Measurements from ENCODE around the gene ABCC12. TPM values are rescaled to one million over a fixed set of nuclear protein-coding genes. Genes with fewer than 3 reads are reported as not detected.
A peak's percentile ranks its signal among the peaks of the same experiment; 100 is the strongest.

ABCC12 gene
- total and polyA plus RNA-seq, 2 of the 8 experiments (the other 6 are each of a cell fraction or from before 2014, with no cell fraction given): 0.05 TPM; not detected in 1

DNA sequence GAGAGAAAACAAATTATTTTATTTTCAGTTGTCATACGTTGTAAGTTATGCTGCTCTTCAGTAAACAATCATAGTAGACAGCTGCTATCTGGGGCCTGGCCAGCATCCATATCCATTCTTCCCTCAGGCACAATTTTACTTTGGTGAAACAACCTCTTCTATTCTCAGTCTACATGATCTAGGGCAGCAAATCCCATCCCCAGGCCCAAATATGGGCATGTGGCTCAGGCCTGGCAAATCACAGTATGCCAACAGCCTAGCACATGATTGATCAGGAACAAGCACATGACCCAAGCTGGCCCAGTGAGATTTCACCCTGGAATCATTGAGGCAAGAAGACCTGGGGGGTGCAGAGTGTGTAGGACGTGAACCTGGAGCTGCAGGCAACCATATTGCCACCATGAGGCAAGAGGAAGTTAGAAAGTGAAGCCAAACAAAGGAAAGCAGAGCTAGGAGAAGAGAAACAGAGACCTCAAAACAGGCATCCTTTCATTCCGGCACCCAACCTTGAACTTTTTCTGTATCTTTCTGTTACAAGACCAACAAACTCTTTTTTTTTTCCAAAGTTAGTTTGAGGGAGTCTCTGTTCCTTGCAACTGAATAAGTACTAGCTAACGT lies 10.3 kb upstream of the ABCC12 start:
- no peaks in the 10 kb centered on the region for H3K9me3 ChIP-seq (ENCODE audit: insufficient read depth in 2 of 2, low read depth in 1 of 2, low read length in 1 of 2)
- no peak overlapping the region for H2BK120ac ChIP-seq (replicated peaks; ENCODE audit: low read depth, low read length)
- H3K4me3 ChIP-seq (ENCODE audit: extremely low read depth in 1 of 4, insufficient read depth in 2 of 4, low read depth in 3 of 4, low read length in 4 of 4): no peak overlapping the region
- no peaks in the 10 kb centered on the region for H4K20me1 ChIP-seq (replicated peaks in 1 of 2; ENCODE audit: control insufficient read depth in 1 of 2, insufficient read depth in 2 of 2, low read length in 2 of 2)
- H2AK5ac ChIP-seq (ENCODE audit: low read depth, low read length): no peak overlapping the region
- H3K4me2 ChIP-seq (ENCODE audit: insufficient read depth in 1 of 2, low read depth in 2 of 2, low read length in 2 of 2): no peak overlapping the region
- no peaks in the 10 kb centered on the region for H3K27me3 ChIP-seq (replicated peaks in 1 of 4; ENCODE audit: control insufficient read depth in 3 of 4, extremely low read depth in 1 of 4, insufficient read depth in 3 of 4, low read length in 3 of 4)
- H4K5ac ChIP-seq (ENCODE audit: insufficient read length, low read depth, low read length): no peak overlapping the region
- CTCF ChIA-PET (ENCODE audit: partially characterized antibody): interaction anchor here (0.9 to 3.4 kb wide), 6 partner anchors 9 to 1223 kb away, joined by 3 to 16 read pairs (median 6); partner anchors contain the start of gene NETO2
- peak overlapping the region; percentile 81; the same call in 1 of the 2 replicates for H2AFZ ChIP-seq (ENCODE audit: low read length)
- no peak overlapping the region for H4K8ac ChIP-seq (ENCODE audit: extremely low read depth, insufficient read depth, low read length)
- no peak overlapping the region for H2BK20ac ChIP-seq (ENCODE audit: low read length)
- no peak overlapping the region for H2BK15ac ChIP-seq (ENCODE audit: low read length)
- no peak overlapping the region for H4K91ac ChIP-seq (replicated peaks; ENCODE audit: insufficient read length, low read length)
- no peaks in the 10 kb centered on the region for H3K79me1 ChIP-seq (ENCODE audit: low read depth, low read length)
- H2BK12ac ChIP-seq (ENCODE audit: low read depth, low read length): no peak overlapping the region
- H3K27ac ChIP-seq (ENCODE audit: low read depth, low read length): no peak overlapping the region
- H2BK5ac ChIP-seq (ENCODE audit: low read depth, low read length): no peak overlapping the region
- no peak overlapping the region for H3K14ac ChIP-seq (ENCODE audit: insufficient read length)
- POLR2A ChIA-PET (ENCODE audit: partially characterized antibody): no interaction called here
- no peak overlapping the region for H3K9ac ChIP-seq (replicated peaks in 1 of 4; ENCODE audit: extremely low read depth in 1 of 4, low read depth in 3 of 4, low read length in 3 of 4)
- WGBS, 2 experiments (ENCODE audit: extremely low coverage in 1 of 2, insufficient coverage in 1 of 2, insufficient read length in 1 of 2, insufficient replicate concordance in 2 of 2, low coverage in 1 of 2, low lambda C conversion rate in 2 of 2, missing lambda C conversion rate in 1 of 2): 90% methylated on average over 4 of the region's 4 CpGs; no CpG with 5 or more reads in 1 of the 2 experiments
- no peak overlapping the region for H3K56ac ChIP-seq (replicated peaks; ENCODE audit: insufficient read length, low read depth, low read length)
- DNase-seq (ENCODE audit: low read depth in 1 of 2, low spot score in 2 of 2) (no peak), FAIRE-seq (no peak)
- no peak overlapping the region for H3K18ac ChIP-seq (ENCODE audit: extremely low read depth, low read length)
- H3K4ac ChIP-seq (replicated peaks; ENCODE audit: insufficient read length, low read depth, low read length): no peak overlapping the region
- H3K79me2 ChIP-seq (ENCODE audit: control insufficient read depth in 1 of 2, insufficient read depth in 2 of 2, low read length in 2 of 2): no peaks in the 10 kb centered on the region; a peak in 1 of 4 replicates
- no peak overlapping the region for H3K23ac ChIP-seq (ENCODE audit: insufficient read length)
- H3K36me3 ChIP-seq (ENCODE audit: control insufficient read depth in 2 of 4, insufficient read depth in 4 of 4, low read length in 3 of 4): no peaks in the 10 kb centered on the region
- H3K4me1 ChIP-seq (replicated peaks in 1 of 4; ENCODE audit: control insufficient read depth in 3 of 4, insufficient read depth in 4 of 4, low read length in 3 of 4): no peaks in the 10 kb centered on the region
- no peaks in the 10 kb centered on the region for H3K23me2 ChIP-seq (ENCODE audit: low read depth, low read length)
- TF ChIP-seq SIRT6 (IDR thresholded peaks at IDR 0.05; ENCODE audit: low read length) (no peak), CEBPB (IDR thresholded peaks at IDR 0.05; ENCODE audit: low read depth, low read length) (no peak), TBP (IDR thresholded peaks at IDR 0.05; ENCODE audit: low read depth, low read length) (no peak), SRF (IDR thresholded peaks at IDR 0.05; ENCODE audit: low read depth, low read length) (peak; percentile 85), RBBP5 (IDR thresholded peaks at IDR 0.05; ENCODE audit: borderline replicate concordance, low read depth, low read length) (no peak), NANOG (IDR thresholded peaks at IDR 0.05; ENCODE audit: insufficient read depth, low read depth, low read length, poor library complexity, severe bottlenecking) (no peak), BCL11A (IDR thresholded peaks at IDR 0.05; ENCODE audit: low read depth in 2 of 2, low read length in 2 of 2) (no peak)

Measured in H1 (cell line).